Measurements from ENCODE around the gene YJEFN3. TPM values are rescaled to one million over a fixed set of nuclear protein-coding genes. Genes with fewer than 3 reads are reported as not detected.

The YJEFN3 gene
- total and polyA plus RNA-seq, 4 donors: 0.75 to 60.1 (median 5.5) TPM

DNA sequence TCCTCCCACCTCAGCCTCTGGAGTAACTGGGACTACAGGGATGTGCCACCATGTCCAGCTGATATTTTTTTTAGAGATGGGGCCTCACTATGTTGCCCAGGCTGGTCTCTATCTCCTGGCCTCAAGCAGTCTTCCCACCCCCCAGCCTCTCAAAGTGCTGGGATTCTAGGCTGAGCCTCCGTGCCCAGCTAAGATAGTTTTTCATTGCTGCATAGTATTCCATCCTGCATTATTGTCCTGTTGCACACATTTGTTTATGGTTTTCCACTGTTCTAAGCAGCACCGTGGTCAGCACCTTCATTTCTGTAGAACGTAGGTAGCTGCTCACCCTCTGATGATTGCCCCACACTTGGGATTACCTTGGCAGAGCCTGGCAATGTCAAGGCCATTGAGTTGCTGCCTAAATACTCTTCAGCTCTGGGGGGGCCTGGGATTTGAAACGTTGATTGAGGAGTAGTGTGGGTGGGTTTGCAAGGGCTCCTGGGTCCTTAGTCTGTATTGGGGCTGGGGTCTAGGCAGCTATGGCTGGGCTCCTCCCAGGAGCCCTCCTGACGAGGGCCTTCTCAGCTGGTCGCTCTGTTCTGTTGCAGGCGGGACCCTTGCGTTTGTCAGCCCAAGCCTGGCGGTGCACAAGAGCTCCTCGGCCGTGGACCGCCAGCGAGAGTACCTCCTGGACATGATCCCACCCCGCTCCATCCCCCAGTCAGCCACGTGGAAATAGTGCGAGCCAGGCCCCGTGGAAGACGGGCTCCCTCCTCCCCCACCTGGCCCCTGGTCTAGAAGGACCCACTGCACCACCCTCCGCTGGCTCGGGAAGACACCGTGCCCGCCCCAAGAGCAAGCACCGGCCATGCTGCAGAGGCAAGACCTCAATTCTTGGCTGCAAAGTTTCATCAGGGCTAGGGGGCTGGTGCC is 23.7 kb upstream of the YJEFN3 start:
- intact Hi-C loops (cut with DNase I): no loop called here
- H3K4me3 ChIP-seq (ENCODE audit: low read length in 2 of 2): no peak overlapping the region
- WGBS, 2 donors: 91 to 92% methylated on average over 23 of the region's 23 CpGs
- H3K27me3 ChIP-seq (ENCODE audit: control insufficient read depth in 1 of 2, insufficient read depth in 2 of 2, low read length in 1 of 2): no peaks in the 10 kb centered on the region
- H3K4me1 ChIP-seq (ENCODE audit: control insufficient read depth in 1 of 2, insufficient read depth in 2 of 2, low read length in 2 of 2): no peaks in the 10 kb centered on the region
- DNase-seq: no peak
- no peaks in the 10 kb centered on the region for H3K9me3 ChIP-seq (ENCODE audit: control insufficient read depth, low read length)
- ATAC-seq (ENCODE audit: low FRiP score): no peak
- H3K27ac ChIP-seq (ENCODE audit: low read depth in 1 of 2, low read length in 2 of 2): no peak overlapping the region
- peaks cover 0 to 6% of the 10 kb centered on the region in 2 donors for H3K36me3 ChIP-seq (ENCODE audit: control insufficient read depth in 1 of 2, insufficient read depth in 2 of 2, low read length in 1 of 2)

DNA sequence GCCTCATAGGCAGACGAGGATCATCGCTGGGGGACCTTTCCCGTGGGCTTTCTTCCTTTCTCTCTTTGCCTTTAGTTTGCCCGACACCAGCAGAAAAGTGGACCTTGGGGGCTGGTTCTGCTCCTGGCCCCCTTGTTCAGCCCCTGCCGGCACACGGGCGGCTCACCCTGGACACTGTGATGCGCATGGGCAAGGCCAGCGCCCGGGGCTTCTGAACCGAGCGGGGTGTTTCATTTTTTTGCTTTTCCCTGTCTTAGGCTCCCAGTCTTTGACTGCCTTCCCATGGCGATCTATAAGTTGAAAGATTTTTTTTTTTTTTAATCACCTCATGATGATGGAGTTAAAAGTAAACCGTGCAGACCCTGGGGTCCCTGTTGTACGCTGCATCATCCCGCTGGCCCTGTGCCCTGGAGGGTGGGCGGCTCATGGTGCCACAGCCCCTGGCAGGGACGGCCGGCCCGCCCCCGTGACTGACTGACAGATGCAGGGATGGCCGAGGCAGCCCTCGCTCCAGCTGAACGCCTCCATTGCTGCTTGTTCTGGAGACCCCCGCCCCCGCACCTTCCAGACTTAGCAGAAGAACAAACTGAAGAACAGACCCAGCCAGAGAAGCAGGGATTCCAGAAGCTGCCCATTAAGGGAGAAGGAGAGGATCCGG is 22.9 kb upstream of the YJEFN3 start:
- DNase-seq (no peak), ATAC-seq (ENCODE audit: low FRiP score) (no peak)
- no peaks in the 10 kb centered on the region for H3K9me3 ChIP-seq (ENCODE audit: control insufficient read depth, low read length)
- H3K4me1 ChIP-seq (ENCODE audit: control insufficient read depth in 1 of 2, insufficient read depth in 2 of 2, low read length in 2 of 2): no peaks in the 10 kb centered on the region
- intact Hi-C loops (cut with DNase I): no loop called here
- WGBS, 2 donors: 77 to 78% methylated on average over 27 of the region's 27 CpGs
- H3K36me3 ChIP-seq (ENCODE audit: control insufficient read depth in 1 of 2, insufficient read depth in 2 of 2, low read length in 1 of 2): peaks cover 0 to 5% of the 10 kb centered on the region in 2 donors
- H3K27me3 ChIP-seq (ENCODE audit: control insufficient read depth in 1 of 2, insufficient read depth in 2 of 2, low read length in 1 of 2): no peaks in the 10 kb centered on the region
- no peak overlapping the region for H3K27ac ChIP-seq (ENCODE audit: low read depth in 1 of 2, low read length in 2 of 2)
- no peak overlapping the region for H3K4me3 ChIP-seq (ENCODE audit: low read length in 2 of 2)

DNA sequence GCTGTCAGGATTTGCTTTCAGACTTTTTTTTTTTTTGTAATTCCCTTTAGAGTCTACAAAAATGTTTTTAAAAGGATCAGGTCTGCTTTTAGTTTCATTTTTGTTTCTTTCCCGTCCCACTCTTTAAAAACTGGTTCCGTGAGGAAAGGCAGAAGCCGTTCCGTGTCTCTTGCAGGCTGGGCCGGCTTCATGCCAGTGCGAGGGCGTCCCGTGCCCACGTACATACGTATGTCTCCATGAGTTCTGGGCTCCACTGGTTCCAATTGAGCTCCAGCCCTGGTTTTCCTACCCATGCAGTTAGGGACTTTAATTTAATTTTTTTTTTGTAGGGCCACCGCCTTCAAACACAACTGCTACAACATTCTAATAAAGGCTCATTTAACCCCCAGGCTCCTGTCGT is 22.1 kb upstream of the YJEFN3 start:
- 15 to 38% methylated on average over 12 of the region's 12 CpGs for WGBS, 2 donors
- no peak overlapping the region for H3K4me3 ChIP-seq (ENCODE audit: low read length in 2 of 2)
- DNase-seq (no peak), ATAC-seq (ENCODE audit: low FRiP score) (no peak)
- no peaks in the 10 kb centered on the region for H3K9me3 ChIP-seq (ENCODE audit: control insufficient read depth, low read length)
- H3K27ac ChIP-seq (ENCODE audit: low read depth in 1 of 2, low read length in 2 of 2): no peak overlapping the region
- no peaks in the 10 kb centered on the region for H3K4me1 ChIP-seq (ENCODE audit: control insufficient read depth in 1 of 2, insufficient read depth in 2 of 2, low read length in 2 of 2)
- H3K36me3 ChIP-seq (ENCODE audit: control insufficient read depth in 1 of 2, insufficient read depth in 2 of 2, low read length in 1 of 2): peaks cover 0 to 3% of the 10 kb centered on the region in 2 donors
- H3K27me3 ChIP-seq (ENCODE audit: control insufficient read depth in 1 of 2, insufficient read depth in 2 of 2, low read length in 1 of 2): no peaks in the 10 kb centered on the region
- intact Hi-C loops (cut with DNase I): no loop called here

DNA sequence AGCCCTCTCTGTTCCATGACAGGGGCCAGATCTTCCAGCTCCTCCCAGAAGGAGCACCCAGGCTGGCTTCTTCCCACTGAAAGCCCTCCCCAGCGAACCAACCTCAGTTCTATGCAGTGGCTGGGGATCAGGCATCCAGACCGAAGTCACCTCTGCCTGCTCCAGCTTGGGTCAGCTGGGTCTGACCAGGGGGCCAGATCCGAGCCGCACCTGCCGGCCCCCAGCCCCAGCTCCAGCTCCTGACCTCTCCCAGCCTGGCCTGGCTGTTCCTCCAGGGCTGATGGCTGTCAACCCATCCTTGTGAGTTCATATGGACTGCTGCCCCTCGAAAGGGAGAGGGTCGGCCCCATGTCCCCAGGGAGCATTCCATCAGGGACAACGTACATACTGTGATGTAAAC is 21.4 kb upstream of the YJEFN3 start:
- H3K36me3 ChIP-seq (ENCODE audit: control insufficient read depth in 1 of 2, insufficient read depth in 2 of 2, low read length in 1 of 2): peaks cover 0 to under 1% of the 10 kb centered on the region in 2 donors
- DNase-seq (no peak), ATAC-seq (ENCODE audit: low FRiP score) (no peak)
- H3K4me1 ChIP-seq (ENCODE audit: control insufficient read depth in 1 of 2, insufficient read depth in 2 of 2, low read length in 2 of 2): no peaks in the 10 kb centered on the region
- no peaks in the 10 kb centered on the region for H3K27me3 ChIP-seq (ENCODE audit: control insufficient read depth in 1 of 2, insufficient read depth in 2 of 2, low read length in 1 of 2)
- no peaks in the 10 kb centered on the region for H3K9me3 ChIP-seq (ENCODE audit: control insufficient read depth, low read length)
- WGBS, 2 donors: 73 to 74% methylated on average over 8 of the region's 8 CpGs
- no peak overlapping the region for H3K27ac ChIP-seq (ENCODE audit: low read depth in 1 of 2, low read length in 2 of 2)
- no peak overlapping the region for H3K4me3 ChIP-seq (ENCODE audit: low read length in 2 of 2)
- intact Hi-C loops (cut with DNase I): no loop called here

DNA sequence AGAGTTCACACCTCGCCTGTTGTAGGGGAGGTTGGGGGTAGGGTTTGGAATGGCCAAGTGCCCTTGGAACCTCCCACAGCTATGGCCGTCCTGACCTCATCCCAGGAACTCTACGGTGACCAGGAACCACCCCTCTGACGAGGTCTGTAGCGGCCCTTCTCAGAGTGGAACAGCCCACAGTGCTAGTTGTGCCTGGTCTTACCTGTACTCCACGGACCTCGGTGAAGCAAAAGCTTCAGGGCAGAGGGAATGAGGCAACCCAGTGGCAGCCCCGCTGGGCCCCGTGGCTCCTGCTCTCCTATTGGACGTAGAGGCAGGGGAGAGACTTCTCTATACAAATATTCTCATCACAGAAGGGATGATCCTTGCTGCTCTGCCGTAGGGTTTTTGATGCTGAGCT is 20.5 kb upstream of the YJEFN3 start:
- Histone ChIP-seq H3K27me3 (ENCODE audit: control insufficient read depth in 1 of 2, insufficient read depth in 2 of 2, low read length in 1 of 2) (no peaks in the 10 kb centered on the region), H3K4me3 (ENCODE audit: low read length in 2 of 2) (no peak overlapping the region), H3K4me1 (ENCODE audit: control insufficient read depth in 1 of 2, insufficient read depth in 2 of 2, low read length in 2 of 2) (no peaks in the 10 kb centered on the region), H3K27ac (ENCODE audit: low read depth in 1 of 2, low read length in 2 of 2) (no peak overlapping the region), H3K9me3 (ENCODE audit: control insufficient read depth, low read length) (no peaks in the 10 kb centered on the region), H3K36me3 (ENCODE audit: control insufficient read depth in 1 of 2, insufficient read depth in 2 of 2, low read length in 1 of 2) (no peaks in the 10 kb centered on the region)
- WGBS, 2 donors: 78 to 82% methylated on average over 11 of the region's 11 CpGs
- ATAC-seq (ENCODE audit: low FRiP score) (no peak), DNase-seq (no peak)
- intact Hi-C loops (cut with DNase I): no loop called here

DNA sequence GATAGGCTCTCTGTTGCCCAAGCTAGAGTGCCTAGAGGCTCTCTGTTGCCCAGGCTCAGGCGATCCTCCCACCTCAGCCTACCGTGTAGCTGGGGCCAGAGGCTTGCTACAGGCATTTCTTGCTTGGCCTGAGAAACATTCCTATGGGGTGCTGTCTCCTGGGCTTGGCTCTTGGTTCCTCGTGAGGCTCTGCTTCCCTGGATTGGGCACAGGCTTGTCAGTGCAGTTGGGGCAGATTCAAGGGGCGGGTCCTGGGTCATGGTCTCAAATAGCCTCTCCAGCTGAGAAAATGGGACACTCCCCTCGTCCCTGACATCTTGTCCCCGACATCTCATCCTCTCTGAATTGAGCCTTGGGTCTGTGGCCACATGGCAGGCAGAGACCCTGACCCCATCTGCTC is 18.3 kb upstream of the YJEFN3 start:
- no peak for DNase-seq
- 28% methylated on average over 6 of the region's 6 CpGs for WGBS, 2 donors
- intact Hi-C loops (cut with DNase I): no loop called here

DNA sequence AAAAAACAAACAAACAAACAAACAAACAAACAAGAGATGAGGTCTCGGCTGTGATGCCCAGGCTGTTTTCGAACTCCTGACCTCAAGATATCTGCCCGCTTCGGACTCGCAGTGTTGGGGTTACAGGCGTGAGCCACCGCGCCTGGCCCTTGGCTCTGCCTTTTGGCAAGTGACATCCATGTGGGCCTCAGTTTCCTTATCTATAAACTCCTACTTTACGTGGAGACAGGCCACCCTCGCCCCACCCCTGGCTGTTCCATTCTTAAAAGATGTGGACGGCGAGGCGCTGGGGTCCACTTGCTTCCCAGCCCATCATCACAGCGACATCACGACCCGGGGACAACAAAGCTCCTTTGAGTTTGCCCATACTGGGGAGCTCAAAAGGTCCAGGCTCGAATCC is 15.0 kb upstream of the YJEFN3 start:
- Histone ChIP-seq H3K4me3 (ENCODE audit: low read length in 2 of 2) (no peak overlapping the region), H3K4me1 (ENCODE audit: control insufficient read depth in 1 of 2, insufficient read depth in 2 of 2, low read length in 2 of 2) (no peaks in the 10 kb centered on the region), H3K9me3 (ENCODE audit: control insufficient read depth, low read length) (no peaks in the 10 kb centered on the region), H3K27me3 (ENCODE audit: control insufficient read depth in 1 of 2, insufficient read depth in 2 of 2, low read length in 1 of 2) (no peaks in the 10 kb centered on the region), H3K36me3 (ENCODE audit: control insufficient read depth in 1 of 2, insufficient read depth in 2 of 2, low read length in 1 of 2) (no peaks in the 10 kb centered on the region), H3K27ac (ENCODE audit: low read depth in 1 of 2, low read length in 2 of 2) (no peak overlapping the region)
- intact Hi-C loops (cut with DNase I): no loop called here
- no peak for DNase-seq
- no peak for ATAC-seq (ENCODE audit: low FRiP score)
- 72 to 78% methylated on average over 17 of the region's 17 CpGs for WGBS, 2 donors

More for the DNA sequence above, 18.3 kb upstream of the YJEFN3 start:
- H3K4me1 ChIP-seq (ENCODE audit: control insufficient read depth in 1 of 2, insufficient read depth in 2 of 2, low read length in 2 of 2): no peaks in the 10 kb centered on the region
- no peak overlapping the region for H3K27ac ChIP-seq (ENCODE audit: low read depth in 1 of 2, low read length in 2 of 2)
- ATAC-seq (ENCODE audit: low FRiP score): no peak
- no peaks in the 10 kb centered on the region for H3K27me3 ChIP-seq (ENCODE audit: control insufficient read depth in 1 of 2, insufficient read depth in 2 of 2, low read length in 1 of 2)
- H3K36me3 ChIP-seq (ENCODE audit: control insufficient read depth in 1 of 2, insufficient read depth in 2 of 2, low read length in 1 of 2): no peaks in the 10 kb centered on the region
- H3K4me3 ChIP-seq (ENCODE audit: low read length in 2 of 2): no peak overlapping the region
- H3K9me3 ChIP-seq (ENCODE audit: control insufficient read depth, low read length): no peaks in the 10 kb centered on the region

DNA sequence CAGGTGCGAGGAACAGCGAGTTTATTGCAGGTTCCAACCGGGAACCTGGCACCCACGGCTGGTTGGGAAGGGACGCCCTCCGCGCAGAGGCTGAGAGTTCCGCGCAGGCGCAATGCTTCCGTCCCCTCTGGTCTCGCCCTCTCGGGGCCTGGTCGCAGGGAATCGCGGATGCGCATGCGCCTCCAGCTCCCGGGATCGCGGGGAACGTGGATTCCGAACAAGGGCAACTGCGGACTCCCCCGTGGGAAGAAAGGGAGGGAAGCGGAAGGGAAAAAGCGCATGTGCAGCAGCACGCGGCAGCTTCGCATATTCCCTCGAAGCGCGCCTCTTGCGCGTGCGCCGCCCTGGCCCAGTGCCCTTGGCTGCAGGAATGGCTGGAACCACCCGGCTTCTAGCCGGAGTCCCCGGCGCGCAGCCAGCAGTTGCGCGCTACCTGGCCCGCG is 14.5 kb upstream of the YJEFN3 start:
- no peak overlapping the region for H3K4me3 ChIP-seq (ENCODE audit: low read length in 2 of 2)
- WGBS, 2 donors: 6 to 14% methylated on average over 35 to 46 of the region's 46 CpGs

More for the DNA sequence above, 14.5 kb upstream of the YJEFN3 start:
- intact Hi-C loops (cut with DNase I): no loop called here
- Histone ChIP-seq H3K36me3 (ENCODE audit: control insufficient read depth in 1 of 2, insufficient read depth in 2 of 2, low read length in 1 of 2) (no peaks in the 10 kb centered on the region), H3K27ac (ENCODE audit: low read depth in 1 of 2, low read length in 2 of 2) (no peak overlapping the region), H3K27me3 (ENCODE audit: control insufficient read depth in 1 of 2, insufficient read depth in 2 of 2, low read length in 1 of 2) (no peaks in the 10 kb centered on the region), H3K9me3 (ENCODE audit: control insufficient read depth, low read length) (no peaks in the 10 kb centered on the region), H3K4me1 (ENCODE audit: control insufficient read depth in 1 of 2, insufficient read depth in 2 of 2, low read length in 2 of 2) (no peaks in the 10 kb centered on the region)
- DNase-seq: peak; percentile 90 to 91
- peak; percentile 78 for ATAC-seq (ENCODE audit: low FRiP score)

Data from aorta (tissue), 5 donors.